ENCODE data around the gene KRCC1. TPM values are rescaled to one million over a fixed set of nuclear protein-coding genes. Genes with fewer than 3 reads are reported as not detected.

The KRCC1 gene
- total and polyA plus RNA-seq, 11 donors = 18.7 to 25.1 (median 21.1) TPM

DNA sequence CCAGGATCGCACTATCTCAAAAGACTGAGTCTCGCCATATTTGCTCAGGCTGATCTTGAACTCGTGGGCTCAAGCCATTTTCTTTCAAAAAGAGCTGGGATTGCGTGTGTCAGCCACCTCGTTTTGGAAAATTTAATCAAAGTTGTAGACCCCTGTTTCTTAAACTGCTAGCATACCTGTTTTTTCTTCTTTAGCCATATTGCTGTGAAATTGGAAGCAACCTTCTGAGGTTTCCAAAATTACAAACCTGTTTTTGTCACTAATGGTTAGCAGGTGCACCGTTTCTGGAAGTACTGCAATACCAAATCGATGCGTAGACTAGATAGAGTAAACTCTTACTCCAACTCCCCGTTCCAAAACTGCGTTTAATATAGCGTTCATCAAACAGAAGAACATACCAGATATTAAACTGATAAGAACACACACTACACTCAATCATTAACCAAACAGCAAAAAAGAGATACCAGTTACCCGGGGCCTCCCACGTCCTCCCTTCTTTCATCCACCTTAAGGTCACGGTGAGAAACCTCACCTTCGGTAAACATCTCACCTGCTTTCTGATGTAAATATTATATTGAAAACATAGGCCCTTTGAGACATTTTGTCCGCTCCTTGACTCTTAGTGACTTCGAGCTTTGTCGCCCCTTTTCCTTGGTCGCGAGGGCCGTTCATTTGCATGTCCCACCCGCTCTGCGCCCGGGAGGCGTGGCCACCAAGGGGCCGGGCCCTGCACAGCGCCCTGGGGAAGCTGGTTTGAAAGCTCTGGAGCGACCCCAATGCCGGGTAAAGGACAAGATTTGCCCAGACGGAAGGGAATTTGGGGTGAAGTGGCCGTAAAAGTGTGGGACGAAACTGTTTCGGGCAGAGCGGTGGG is 39.3 kb downstream of the KRCC1 start, which contains the start of gene RNU2-63P:
Gene RNU2-63P, minus strand, starts transcription at position 462 of the 874 bp plus-strand sequence.
- 11 to 15% (median 13%) methylated on average over 33 to 34 of the region's 34 CpGs for WGBS, 4 donors
- Histone ChIP-seq H3K4me3 (peak within 1 kb of the TSS; percentile 28 to 90 (median 61)), H3K36me3 (no peaks in the 10 kb centered on the region), H3K27me3 (no peaks in the 10 kb centered on the region), H3K9me3 (no peaks in the 10 kb centered on the region), H3K27ac (peak within 1 kb of the TSS in 7 of 12 donors; percentile 15 to 67 (median 51)), H3K4me1 (peaks cover 0 to 9% (median 0%) of the 10 kb centered on the region in 12 donors)
- no peak for TF ChIP-seq POLR2A (IDR thresholded peaks at IDR 0.05)
- TF ChIP-seq CTCF (IDR thresholded peaks at IDR 0.05) = no peak
- intact Hi-C loops (cut with DNase I) = no loop called here
- DNase-seq (peak; percentile 55 to 83 (median 61)), ATAC-seq (peak; percentile 88 to 96 (median 94))

DNA sequence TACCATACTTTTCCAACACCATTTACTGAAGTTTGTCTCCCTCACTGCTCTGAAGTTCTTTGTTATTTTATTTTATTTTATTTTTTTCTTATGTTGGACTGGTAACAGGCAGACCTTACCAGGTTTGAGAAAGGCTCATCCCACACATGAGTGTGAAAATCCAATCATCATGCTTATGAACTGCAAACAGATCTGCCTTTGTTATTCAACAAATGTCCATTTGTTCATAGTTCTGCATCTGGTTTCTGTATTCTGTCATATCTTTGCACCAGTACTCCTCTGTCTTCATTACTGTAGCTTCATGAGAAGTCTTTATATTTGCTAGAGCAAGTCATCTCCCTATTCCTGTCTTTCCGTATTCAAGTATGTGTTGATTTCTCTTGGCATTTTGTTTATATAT is 44.6 kb downstream of the KRCC1 start:
- Histone ChIP-seq H3K27me3 (no peaks in the 10 kb centered on the region), H3K4me3 (no peak overlapping the region), H3K27ac (no peak overlapping the region), H3K36me3 (no peaks in the 10 kb centered on the region), H3K4me1 (no peaks in the 10 kb centered on the region), H3K9me3 (no peaks in the 10 kb centered on the region)
- ATAC-seq (no peak), DNase-seq (no peak)
- WGBS, 4 donors = 63 to 85% (median 72%) methylated on average over 1 of the region's 1 CpG
- intact Hi-C loops (cut with DNase I) = no loop called here
- TF ChIP-seq CTCF (IDR thresholded peaks at IDR 0.05) (no peak), POLR2A (IDR thresholded peaks at IDR 0.05) (no peak)

- Histone ChIP-seq H3K27ac (no peak overlapping the region), H3K9me3 (no peaks in the 10 kb centered on the region), H3K4me3 (no peak overlapping the region), H3K4me1 (no peaks in the 10 kb centered on the region), H3K27me3 (no peaks in the 10 kb centered on the region), H3K36me3 (no peaks in the 10 kb centered on the region)
- intact Hi-C loops (cut with DNase I) = no loop called here
- TF ChIP-seq POLR2A (IDR thresholded peaks at IDR 0.05) (no peak), CTCF (IDR thresholded peaks at IDR 0.05) (no peak)
- DNase-seq (no peak), ATAC-seq (no peak)
- WGBS, 4 donors = 80 to 95% (median 90%) methylated on average over 1 of the region's 1 CpG
These were observed 45.4 kb downstream of the KRCC1 start for GRCh38 chr2:88010136-88010535.

- Histone ChIP-seq H3K27me3 (peaks cover 0 to 14% (median 0%) of the 10 kb centered on the region in 9 donors), H3K4me1 (peaks cover 0 to under 1% (median 0%) of the 10 kb centered on the region in 12 donors), H3K4me3 (no peak overlapping the region), H3K36me3 (no peaks in the 10 kb centered on the region), H3K27ac (no peak overlapping the region), H3K9me3 (no peaks in the 10 kb centered on the region)
- intact Hi-C loops (cut with DNase I) = no loop called here
- DNase-seq (no peak), ATAC-seq (no peak)
- TF ChIP-seq POLR2A (IDR thresholded peaks at IDR 0.05) (no peak), CTCF (IDR thresholded peaks at IDR 0.05) (no peak)
- 79 to 96% (median 92%) methylated on average over 16 of the region's 16 CpGs for WGBS, 4 donors
These were observed 48.6 kb downstream of the KRCC1 start for GRCh38 chr2:88006912-88007439.

Data from heart left ventricle (tissue), 16 donors.